Stimulated activated CD8-positive, alpha-beta memory T cell treated with anti-CD3 and anti-CD28 coated beads, Interleukin-4, amount 100 ng/mL, for 48 hours (primary cell): ENCODE data around the gene B4GALT5.
"Not testable (repeated sequence)": the region's sequence is repeated elsewhere in the genome, so short reads cannot be mapped to it uniquely, and the experiment has no call there.

ENCODE experiments used
- DNase-seq: peaks from one replicate; pipeline ENCODE4 v3.0.0-alpha.2; 2020

B4GALT5 gene

DNA sequence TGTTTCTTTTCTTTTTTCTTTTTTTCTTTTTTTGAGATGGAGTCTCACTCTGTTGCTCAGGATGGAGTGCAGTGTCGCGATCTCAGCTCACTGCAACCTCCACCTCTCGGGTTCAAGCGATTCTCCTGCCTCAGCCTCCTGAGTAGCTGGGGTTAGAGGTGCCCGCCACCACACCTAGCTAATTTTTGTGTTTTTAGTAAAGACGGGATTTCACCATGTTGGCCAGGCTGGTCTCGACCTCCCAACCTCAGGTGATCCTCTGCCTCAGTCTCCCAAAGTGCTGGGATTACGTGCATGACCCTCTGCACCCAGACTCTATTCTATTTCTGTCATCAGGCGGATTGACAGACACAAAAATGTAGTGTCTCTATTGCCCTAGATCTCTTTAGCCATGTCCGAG is 88.7 kb downstream of the B4GALT5 start:
- DNase-seq, result not testable (repeated sequence)

DNA sequence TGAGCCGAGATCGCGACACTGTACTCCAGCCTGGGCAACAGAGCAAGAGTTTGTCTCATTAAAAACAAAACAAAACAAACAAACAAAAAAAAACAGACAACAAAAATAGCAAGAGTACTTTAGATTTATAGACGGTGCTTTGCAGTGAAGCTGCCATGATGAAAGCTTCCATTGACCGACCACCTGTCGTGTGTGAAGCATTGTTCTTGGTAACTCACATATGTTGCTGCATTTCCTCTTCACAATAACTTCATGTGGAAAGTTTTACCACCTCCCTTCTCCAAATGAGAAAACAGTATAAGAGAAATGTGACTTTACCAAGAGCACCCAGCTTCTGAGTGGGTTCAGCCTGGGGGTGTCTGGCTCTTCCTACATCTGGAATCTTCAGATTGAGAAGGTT is 89.4 kb downstream of the B4GALT5 start:
- DNase-seq, result no peak

DNA sequence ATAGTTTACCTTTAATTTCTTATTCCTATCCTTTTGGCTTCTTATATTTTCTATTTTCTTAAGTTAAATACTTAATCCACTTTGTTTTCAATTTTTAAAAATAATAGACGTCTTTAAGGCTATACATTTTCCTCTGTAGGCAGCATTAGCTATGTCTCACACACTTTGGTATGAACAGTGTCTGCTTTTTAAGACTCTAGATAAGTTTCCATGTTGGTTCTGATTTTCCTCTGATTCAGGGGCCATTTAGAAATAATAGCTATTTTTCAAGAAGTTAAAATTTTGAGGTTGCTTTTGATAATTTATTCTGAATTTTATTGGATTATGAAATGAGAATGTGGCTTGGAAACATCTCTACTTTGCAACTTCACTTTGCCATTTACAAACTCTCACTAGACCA is 91.4 kb downstream of the B4GALT5 start:
- DNase-seq, result no peak

DNA sequence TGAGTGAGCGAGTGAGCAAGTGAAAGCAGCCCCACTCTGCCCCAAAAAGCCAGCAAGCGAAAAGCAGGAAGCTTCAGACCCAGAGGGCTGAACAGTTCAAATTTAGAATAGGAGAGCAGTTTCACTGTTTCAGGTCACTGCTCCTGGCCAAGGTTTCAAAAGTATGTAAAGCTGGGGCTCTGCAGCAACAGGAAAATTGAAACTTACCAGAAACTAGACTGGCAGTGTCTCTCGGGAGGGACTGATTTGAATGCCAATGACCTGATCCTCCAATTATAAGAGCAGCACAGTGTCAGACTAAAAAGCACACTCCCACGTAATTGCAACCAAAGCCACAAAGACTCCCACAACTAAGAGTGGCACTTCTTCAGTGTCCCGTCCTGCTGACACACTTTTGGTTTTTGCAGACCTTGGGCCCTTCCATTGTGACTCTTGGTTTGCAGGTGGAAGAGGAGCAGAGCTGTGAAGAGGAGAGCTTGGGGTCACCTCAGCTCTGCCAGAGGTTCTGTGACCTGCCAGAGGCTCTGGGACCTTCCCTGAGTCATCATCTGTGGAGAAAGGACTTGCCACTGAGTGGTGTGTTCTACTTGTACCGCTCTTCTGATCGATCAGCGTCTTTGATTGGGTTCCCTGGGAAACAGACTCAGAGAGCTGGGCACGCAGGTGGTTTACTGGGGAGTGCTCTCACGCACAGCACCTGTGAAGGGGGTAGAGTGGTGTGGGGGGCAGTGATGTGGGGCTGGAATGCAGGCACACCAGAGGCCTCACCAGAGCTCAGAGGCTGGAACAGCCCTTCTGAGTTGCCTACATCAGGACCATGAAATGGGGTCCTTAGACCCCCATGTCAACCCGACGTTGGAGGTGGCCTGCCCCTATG is 93.1 kb downstream of the B4GALT5 start:
- no peak for DNase-seq

DNA sequence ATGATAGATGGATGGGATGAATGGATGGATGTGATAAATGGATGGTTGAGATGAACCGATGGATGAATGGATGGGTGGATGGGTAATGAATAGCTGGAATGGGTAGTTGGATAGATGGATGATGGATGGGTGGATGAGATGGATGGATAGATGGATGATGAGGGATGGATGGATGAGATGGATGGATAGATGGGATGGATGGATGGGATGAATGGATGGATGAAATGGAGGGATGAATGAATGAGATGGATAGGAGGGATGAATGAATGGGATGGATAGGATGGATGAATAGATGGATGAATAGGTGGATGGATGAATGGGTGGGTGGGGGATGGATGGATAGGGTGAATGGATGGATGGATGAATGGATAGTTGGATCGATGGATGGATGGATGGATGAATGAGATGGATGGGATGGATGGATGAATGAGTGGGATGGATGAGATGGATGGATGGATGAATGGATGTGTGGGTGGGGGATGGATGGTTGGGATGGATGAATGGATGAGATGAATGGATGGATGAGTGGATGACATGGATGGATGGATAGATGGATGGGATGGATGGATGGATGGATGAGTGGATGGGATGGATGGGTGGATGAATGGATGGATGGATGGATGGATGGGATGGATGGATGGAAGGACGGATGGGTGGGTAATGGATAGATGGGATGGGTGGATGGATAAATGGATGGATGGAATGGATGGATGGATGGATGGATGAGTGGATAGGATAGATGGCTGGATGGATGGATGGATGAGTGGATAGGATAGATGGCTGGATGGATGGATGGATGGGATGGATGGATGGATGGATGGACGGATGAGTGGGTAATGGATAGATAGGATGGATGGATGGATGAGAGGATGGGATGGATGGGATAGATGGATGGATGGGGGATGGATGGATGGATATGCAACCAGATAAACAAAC is 94.3 kb downstream of the B4GALT5 start:
- no peak for DNase-seq

DNA sequence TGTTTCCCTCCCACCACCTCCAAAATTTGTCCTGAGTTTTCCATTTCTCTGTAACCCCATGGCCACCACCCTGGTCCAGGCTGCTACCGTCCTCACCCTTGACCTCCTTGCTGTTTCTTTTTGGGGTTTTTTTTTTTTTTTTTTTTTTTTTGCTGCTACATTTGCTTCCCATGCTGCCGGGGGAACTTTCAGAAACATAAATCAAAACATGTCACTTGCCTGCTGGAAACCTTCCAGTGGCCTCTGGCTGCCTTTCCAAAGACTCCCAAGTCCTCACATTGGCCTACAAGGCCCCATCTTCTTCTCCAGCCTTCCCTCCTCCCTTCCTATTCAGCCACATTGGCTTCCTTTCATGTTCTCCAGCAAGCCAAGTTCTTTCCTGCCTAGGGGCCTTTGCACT is 95.4 kb downstream of the B4GALT5 start:
- DNase-seq, result no peak

DNA sequence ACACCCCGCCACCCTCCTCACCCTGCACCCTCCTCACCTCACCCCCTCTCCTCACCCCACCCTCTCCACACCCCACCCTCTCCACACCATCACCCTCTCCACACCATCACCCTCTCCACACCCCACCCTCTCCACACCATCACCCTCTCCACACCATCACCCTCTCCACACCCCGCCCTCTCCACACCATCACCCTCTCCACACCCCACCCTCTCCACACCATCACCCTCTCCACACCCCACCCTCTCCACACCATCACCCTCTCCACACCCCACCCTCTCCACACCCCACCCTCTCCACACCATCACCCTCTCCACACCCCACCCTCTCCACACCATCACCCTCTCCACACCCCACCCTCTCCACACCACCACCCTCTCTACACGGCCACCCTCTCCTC is 96.3 kb downstream of the B4GALT5 start:
- DNase-seq, result not testable (repeated sequence)

DNA sequence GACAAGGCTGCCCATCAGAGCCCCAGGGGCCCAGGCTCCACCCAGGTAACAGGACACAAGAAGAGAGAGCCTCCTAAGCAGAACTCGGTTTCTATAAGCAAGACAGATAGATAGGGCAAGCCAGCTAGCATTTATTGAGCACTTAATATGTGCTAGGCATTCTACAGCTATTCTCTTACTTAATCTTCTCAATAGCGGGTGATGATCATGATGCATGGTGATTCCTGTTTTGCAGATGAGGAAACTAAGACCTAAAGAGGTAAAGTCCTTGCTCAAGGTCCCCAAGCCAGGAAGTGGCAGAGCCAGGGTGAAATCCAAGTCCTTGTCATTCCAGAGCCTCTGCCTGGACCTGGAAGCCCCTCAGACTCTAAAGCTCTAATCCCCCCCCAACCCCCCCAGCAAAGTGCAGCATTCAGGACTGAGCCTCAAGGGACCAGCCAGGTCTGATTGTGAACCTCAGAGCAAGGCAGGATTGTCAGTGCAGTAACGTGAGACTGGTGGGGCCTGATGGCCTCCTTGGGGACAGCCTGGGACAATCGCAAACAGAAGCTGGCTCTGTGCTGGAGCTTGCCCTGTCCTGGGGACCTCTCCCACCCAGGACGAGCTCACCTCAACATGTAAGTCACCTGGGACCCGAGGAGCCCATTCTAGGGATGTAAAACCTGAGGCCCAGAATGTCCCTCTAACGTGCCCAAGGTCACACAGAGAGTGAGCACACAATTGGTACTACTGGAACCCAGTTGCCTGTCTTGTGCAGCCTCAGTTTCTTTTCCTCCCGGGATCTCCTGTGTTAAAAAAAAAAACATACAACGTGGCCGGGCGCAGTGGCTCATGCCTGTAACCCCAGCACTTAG is 97.3 kb downstream of the B4GALT5 start:
- DNase-seq, result no peak

DNA sequence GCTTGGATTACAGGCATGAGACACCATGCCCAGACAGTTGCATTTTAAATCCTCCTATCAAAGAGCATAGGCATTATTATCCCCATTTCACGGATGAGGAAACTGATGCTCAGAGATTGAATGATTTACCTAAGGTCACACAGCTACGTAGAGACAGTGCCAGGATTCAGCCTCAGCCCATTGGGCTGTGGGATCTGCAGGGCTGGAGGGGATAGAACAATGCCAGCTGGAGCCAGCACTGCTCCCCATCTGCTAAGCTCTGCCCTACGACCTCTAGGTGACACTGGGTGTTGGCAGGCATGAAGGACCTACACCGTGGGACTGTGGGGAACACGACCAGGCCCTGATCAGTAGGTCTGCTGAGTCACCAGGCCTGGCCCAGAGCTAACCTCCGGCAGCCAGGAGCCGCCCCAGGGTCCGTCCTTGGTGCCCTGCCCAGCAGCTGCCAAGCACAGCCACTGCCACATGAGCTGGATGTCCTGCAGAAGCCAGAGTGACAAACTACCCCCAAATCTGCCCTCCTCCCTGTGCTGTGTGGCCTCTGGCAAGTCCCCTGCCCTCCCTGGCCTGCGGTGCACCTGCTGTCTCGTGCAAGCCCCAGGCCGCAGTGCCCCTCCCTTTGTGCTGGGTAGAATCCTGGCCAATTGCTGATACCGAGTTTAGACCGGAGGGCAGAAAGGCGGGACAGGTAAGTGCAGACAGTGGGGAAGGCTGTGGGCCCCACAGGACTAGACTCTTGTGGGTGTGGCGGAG is 98.1 kb downstream of the B4GALT5 start:
- DNase-seq, result no peak

DNA sequence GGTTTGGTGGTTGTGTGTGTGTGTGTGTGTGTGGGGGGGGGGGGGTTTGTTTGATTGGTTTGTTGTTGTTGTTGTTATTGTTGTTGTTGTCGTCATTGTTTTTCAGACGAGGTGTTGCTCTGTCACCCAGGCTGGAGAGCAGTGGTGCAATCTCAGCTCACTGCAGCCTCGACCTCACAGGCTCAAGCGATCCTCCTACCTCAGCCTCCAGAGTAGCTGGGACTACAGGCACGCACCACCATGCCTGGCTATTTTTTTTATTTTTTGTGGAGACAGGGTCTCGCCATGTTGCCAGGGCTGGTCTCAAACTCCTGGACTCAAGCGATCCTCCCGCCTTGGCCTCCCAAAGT is 98.7 kb downstream of the B4GALT5 start:
- DNase-seq, result not testable (repeated sequence)

DNA sequence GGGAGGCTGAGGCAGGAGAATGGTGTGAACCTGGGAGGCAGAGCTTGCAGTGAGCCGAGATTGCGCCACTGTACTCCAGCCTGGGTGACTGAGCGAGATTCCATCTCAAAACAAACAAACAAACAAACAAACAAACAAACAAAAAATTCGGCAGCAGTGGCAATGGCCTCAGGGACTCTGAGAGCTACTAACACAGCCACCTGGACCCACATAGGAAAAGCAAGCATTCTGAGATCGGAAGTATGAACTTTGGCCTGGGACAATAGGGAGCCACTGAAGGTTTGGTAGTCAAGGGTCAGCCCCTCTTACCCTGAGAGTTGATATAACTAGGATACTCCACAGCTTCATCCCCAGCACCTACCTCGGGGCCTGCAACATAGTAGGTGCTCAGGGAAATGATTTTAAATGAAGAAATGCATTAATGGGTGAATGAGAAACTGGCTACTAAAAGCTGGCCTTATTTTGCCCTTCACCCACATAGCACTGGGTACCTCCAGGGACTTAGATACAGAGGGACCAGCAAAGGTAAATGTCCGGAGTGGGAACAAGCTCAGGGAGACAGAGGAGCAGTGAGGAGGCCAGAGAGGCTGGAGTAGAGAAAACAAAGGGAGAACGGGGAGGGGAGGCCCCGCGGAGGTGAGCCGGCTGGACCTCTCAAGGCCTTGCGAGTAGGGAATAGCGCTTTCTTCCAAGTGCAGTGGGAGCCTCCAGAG is 99.2 kb downstream of the B4GALT5 start:
- DNase-seq, result no peak

DNA sequence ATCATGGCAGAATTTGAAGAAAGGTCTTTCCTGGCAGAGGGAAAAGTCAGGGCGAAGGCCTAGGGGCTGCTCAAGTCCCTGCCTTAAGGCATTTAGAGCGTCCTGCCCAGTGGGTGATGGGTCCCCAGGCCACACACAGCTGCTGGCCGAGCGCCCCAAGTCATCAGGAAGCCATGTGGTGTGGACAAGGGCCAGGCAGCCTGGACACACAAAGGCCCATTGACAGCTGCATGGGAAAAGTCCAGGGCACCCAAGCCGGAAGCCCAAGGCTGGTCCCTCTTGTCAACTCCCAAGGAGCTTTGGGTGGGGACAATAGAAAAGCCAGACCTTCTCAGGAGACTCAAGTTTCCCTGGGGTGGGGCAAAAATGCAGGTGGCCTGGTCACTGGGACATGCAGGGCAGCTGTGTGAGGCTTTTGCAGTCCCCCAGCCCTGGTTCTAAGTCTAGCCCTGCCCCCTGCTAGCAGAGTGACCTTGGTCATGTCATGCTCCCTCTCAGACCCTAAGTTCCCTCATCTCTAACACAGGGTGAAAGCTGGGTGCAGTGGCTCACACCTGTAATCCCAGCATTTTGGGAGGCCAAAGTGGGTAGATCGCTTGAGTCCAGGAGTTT is 101.4 kb downstream of the B4GALT5 start:
- DNase-seq, result no peak

DNA sequence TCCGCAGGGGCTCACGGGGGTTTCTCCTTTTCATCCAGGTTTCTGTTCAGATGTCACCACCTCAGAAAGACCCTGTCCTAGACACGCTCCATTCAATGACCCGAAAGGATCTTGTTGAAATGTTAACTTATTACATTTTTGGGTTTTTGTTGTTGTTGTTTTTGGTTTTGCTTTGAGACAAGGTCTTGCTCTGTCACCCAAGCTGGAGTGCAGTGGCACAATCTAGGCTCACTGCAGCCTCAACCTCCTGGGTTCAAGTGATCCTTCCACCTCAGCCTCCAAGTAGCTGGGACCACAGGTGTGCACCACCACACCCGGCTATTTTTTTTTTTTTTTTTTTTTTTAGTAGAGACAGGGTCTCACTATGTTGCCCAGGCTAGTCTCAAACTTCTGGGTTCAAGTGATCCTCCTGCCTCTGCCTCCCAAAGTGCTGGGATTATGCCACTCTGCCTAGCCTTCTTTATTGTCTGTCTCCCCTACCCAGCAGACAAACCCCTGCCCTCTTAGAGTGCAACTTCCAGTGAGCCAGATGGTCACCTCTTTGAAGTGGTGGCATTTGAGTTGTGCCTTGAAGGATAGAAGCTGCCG is 102.0 kb downstream of the B4GALT5 start:
- not testable (repeated sequence) for DNase-seq

DNA sequence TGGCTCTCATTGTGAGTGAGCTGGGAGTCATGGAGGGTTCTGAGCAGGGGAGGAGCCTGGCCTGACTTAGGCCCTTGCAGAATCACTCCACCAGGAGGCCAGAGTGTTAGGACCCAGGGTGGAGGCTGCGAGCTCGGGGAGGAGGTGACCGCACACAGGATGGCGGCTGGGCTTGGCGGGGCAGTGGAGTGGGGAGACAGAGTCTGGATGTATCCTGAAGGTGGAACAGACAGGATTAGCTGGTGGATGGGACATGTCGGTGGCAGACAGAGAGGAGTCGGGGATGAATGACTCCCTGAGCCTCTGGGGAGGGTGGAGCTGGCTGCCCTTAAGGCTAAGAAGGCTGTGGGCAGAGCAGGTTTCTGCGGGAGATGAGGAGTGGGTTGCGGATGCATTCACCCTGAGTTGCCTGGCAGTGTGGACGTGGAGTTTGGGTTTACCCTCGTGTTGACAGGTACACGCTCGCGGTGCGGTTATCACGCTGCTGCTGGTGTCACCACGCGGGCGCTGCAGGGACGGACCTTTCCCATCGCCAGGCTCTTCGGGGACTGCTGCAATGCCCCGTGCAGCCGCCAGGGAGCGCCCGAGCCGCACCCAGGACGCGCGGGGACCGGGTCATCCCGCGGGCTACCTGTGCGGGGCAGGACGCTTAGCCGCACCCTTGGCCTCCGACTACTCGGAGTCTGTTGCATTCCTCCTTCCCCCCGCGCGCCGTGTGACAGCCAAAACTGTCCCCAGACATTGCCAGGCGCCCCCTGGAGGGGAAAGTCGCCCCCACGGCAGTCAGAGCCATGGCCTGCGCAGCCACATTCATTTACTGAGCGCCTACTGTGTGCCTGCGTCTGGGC is 102.8 kb downstream of the B4GALT5 start:
- peak; percentile 89 for DNase-seq

DNA sequence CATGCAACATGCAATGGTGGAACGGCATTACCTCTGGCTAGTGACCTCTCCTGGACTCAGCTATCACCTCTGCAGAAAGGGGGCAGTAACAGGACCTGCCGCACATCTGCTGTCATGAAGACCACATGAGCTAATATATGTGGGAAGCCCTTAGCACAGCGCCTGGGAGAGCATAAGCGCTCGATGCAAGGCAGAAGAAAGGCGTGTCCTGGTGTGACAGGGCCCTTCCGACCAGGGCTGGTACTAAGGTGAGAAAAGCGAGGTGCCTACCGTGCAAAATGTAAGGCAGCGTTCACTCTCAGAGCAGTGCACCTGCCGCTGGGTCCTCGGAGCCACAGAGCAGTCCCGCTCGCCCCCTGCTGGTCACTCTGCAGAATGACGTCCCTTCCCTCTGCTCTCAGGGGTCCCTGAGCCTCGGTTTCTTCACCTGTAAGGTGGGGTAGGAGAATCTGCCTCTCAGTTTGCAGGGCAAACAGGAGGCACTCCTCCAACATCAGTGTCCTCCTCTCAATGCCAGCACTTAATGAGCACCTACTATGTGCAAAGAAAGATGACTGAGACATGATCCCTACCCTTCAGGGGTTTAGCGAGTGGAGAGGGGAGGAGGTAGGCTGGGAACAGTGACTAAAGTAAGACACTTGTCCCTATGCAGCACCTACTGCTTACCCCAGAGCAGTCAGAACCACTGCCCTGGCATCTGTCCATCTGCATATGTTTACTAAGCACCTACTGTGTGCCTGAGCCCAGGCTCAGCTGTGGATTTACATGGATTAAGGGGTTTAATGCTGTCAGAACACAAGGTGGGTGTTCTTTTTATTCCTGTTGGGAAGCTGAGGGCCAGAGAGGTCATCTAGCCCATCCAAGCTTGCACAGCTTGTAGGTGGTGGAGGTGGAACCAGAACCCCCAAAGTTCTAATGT is 104.7 kb downstream of the B4GALT5 start:
- peak; percentile 86 for DNase-seq

DNA sequence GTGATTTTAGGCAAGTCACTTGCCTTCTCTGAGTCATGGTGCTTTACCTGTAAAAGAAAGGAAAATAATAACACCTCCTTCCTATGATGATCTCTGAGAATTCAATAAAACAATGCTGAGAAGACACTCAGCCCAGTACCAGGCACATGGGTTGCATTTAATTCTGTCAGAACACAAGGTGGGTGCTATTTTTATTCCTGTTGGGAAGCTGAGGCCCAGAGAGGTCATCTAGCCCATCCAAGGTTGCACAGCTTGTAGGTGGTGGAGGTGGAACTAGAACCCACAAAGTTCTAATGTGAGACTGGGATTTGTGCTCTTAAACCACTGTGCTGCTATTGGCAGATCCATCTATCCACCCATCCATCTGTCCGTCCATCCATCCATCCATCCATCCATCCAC is 106.1 kb downstream of the B4GALT5 start:
- DNase-seq, result no peak

DNA sequence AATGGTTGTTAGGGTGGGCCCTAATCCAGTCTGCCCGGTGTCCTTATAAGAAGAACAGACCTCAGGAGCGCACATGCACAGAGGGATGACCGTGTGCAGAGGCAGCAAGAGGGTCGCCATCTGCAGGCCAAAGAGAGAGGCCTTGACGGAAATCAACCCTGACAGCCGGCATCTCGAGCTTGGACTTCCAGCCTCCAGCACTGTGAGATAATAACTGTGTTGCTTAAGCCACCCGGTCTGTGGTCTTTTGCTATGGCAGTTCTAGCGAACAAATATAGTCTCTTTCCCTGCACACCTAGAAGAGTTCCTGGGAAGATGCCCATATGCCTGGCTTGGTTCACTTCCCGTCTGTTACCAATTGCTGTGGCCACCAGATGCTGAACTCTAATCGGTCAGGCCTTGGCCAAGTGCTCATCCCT is 110.5 kb downstream of the B4GALT5 start:
- no peak for DNase-seq
